ENCODE results near the gene SLC25A25.

Gene SLC25A25

DNA sequence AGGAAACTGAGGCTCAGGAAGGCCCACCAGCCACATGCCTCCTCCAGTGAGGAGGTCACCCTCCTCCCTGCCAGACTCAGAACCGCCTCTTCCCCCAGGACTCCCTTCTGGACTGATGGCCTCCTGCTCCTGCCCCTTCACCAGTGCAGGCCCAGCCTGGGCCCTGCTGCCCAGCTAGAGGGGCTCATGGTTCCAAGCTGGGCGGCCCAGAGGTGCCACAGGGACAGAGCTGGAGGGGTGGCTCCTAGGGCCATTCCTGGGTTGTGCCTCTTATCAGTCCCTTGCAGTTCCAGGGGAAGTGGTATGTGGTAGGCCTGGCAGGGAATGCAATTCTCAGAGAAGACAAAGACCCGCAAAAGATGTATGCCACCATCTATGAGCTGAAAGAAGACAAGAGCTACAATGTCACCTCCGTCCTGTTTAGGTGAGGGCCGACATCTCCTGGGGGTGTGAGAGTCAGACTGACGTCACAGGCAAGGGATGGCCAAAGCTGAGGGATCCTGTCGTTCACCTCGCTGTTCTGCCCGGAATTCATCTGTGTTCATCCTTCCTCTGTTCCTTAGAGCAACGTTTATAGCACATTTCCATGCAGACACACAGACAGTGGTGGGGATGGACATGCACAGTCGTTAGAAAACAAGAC, 82.0 kb downstream of the SLC25A25 start:
- DNase-seq: no peak

DNA sequence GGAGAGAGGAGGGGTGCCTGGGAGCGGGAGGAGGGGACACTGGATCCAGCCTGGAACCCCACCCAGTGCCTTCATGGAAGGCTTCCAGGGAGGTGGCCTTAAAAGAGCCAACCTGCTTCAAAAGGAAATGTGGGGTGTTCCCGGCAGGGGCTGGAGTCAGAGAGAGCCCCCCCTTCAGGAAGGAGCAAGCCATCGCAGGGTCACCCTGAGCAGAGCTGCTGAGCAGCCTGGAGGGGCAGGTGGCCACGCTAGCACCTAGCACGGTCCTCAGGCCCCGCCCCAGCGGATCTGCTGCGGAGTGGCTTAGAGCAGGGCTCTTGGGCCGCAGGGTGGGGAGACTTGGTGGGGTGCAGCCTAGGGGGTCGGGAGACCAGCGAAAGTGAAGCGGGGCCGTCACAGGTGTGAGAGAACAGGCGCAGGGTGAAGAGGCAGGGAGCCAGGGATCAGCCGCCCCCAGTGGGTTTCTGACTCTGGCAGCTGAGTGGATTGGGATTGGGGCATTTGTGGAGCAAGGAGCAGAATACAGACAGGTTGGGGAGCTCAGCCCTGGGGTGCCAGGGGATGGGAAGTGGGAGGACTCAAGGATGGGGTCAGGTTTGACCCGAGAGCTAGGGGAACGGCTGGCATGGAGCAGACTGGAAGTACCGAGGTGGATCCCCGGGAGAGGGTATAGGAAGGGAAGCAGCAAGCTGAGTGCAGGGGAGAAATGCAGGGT, 82.7 kb downstream of the SLC25A25 start:
- DNase-seq: no peak

DNA sequence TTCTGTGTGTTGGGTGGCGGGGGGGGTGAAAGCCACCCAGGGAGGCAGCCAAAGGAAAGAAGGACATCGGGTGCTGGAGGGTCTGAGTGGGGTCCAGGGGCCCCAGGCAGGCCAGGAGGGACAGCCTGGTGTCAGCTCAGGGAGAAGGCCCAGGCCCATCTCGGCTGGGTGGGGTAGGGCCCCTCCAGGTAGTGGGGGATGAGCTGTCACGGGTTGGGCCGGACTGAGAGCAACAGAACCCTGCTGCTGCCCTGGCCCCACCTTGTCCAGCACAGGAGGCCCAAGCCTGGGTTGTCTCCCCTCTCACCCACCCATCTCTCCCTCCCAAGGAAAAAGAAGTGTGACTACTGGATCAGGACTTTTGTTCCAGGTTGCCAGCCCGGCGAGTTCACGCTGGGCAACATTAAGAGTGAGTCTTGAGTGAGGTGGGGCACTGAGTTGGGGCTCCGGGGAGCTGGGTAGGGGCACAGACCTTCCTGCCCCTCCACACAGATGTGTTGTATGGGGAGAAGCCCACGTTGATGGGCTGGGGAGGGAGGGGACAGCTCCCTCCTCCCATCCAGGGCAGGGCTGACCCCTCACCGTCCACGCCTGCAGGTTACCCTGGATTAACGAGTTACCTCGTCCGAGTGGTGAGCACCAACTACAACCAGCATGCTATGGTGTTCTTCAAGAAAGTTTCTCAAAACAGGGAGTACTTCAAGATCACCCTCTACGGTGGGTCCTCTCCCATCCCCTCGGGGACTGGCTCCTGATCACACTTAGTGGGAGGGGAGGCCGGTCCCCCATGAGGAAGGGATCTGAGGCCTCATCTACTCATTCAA, 83.5 kb downstream of the SLC25A25 start:
- no peak for DNase-seq

DNA sequence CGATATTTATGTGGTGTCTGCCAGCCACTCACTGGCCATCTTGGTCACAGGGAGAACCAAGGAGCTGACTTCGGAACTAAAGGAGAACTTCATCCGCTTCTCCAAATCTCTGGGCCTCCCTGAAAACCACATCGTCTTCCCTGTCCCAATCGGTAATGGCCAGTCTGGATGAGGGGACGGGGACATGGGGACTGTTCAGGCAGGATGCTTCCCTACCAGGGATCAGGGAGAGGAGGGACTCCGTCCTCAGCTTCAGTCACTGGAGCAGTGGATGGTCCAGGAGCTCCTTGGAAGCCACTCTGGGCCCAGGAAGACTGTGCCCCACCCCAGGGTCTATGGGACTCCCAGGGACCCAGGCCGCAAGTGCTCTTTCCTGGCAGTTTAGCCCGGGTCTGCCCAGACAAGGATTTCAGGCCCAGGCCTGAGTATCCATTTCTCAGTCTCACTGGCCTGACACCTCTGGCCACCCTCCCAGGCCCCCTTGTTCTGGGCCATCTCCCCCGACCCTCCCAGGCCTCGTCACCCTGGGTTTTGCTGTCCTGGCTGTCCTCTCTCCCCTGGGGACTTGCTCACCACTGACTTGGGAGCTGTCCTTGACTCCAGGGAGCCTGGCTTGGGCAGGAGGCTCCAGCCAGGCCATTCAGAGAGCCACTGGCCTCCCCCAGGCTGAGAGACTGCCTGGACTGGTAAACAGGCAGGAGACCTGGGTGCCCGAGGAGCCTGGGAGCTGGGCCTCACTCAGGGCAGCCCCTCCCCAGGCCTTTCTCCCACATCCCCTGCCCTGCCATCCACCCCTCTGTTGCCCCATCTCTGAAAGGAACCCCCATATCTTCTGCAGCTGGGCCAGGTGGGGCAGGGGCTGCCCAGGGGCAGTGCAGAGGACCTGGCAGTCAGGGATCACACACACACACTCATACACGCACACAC, 84.4 kb downstream of the SLC25A25 start:
- no peak for DNase-seq

DNA sequence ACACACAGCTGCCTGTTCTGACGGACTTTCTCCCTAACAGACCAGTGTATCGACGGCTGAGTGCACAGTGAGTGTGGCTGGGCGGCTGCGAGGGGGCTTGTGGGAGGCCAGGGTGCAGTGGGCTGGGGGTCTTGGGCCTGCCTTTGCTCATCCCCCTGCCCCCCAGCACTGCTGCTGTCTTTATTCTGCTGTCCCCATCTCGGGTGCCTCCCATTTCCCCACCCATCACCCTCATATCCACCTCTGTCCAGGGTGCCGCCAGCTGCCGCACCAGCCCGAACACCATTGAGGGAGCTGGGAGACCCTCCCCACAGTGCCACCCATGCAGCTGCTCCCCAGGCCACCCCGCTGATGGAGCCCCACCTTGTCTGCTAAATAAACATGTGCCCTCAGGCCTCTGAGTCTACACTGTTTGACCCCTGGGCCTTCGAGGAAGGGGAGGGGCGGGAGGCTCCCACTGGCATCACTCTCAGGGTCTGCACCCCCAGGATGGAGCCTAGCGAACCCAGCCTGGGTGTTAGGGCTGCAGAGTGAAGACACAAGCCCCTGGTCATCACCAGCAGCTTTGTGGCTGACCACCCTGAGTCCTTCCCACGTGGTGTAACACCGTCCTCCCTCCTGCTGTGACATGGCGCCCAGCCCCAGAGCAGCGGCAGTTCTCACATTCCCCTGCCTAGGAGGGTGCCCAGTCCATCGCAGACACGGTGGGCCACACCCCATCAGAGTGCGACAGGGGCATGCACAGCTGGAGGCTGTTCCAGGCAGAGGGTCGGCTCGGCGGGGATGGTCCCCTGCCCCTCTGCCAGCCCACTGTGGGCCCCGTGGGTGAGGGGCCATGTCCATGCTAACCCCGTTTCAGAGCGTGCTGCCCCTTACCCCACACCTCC, 85.3 kb downstream of the SLC25A25 start:
- no peak for DNase-seq

DNA sequence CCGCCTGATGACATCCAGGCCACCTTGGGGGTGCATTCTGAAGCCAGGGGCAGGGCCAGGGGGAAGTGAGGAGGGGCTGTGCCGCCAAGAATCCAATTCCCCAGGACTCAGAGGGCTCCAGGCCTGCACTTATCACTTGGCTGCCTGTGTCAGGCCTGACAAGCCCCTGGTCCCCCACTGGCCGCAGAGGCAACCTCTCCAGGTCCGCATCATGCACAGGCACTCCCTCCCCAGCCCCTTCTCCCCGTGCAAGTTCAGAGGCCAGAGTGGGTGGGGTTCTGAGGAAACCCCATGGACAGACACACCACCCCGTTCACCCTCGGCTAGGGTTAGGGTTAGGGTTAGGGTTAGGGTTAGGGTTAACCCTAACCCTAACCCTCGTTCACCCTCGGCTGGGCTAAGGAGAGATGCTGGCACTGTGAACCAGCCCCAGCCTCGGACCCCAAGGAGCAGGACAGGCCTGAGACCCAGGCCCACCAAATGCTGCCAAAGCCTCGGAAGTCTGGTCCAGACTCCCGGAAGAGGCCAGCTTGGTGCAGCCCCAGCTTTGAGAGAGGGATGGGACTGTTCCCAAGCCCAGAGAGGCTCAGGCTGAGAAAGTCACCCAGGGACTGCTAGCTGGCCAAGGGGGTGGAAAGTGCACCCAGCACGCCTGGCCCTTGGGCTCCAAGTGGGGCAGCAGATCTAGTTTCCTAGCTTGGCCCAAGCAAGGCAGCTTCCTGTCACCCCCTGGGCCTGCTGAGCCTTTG, 86.1 kb downstream of the SLC25A25 start:
- DNase-seq: no peak

DNA sequence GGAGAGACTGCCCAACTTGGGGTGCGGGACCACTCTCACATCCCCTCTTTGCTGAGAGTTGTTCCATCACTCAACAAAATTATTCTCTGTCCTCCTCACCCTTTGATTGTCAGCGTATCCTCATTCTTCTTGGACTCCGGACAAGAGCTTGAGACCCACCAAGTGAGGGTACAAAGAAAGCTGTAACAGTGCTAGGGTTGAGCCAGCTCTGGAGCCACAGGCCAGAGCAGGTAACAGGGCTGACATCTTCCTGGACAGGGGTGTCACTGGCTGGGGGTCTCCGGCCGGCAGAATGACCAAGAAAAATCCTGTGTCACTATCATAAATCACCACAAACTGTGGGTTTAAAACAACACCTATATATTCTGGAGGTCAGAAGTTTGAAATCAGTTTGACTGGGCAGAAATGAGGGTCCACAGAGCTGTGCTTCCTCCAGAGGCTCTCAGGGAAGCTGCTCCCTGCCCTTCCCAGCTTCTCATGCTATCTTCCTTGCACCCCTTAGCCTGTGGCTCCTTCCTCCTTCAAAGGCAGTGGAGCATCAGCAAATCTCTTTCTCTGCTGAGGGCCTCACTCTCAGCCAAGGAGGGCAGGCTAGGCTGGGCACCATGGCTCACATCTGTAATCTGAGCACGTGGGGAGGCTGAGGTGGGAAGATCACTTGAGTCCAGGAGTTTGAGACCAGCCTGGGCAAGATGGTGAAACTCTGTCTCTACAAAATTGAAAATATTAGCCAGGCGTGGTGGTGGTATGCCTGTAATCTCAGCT, 87.9 kb downstream of the SLC25A25 start:
- no peak for DNase-seq

Measured in activated CD4-positive, CD25-positive, alpha-beta regulatory T cell (primary cell).